K562 (cell line): ENCODE data around the gene CDYL. TPM values are rescaled to one million over a fixed set of nuclear protein-coding genes. Genes with fewer than 3 reads are reported as not detected.

Source experiments
- GABPB2 ChIP-seq: fragments of 250-450 bp; sonication (Bioruptor Pico); conservative IDR thresholded peaks from 2 replicates; pipeline ENCODE4 v1.5.1; 2021; ENCODE audit warnings: mild to moderate bottlenecking
- HDAC8 ChIP-seq: fragments of 450-650 bp; IDR thresholded peaks from 2 replicates; pipeline ENCODE4 v1.6.1; 2016; ENCODE audit warnings: mild to moderate bottlenecking, missing genetic modification characterization, moderate library complexity, missing compliant biosample characterization
- HOMEZ ChIP-seq: fragments of 250-450 bp; sonication (Bioruptor Pico); IDR thresholded peaks from 2 replicates; pipeline ENCODE4 v1.4.0; 2020; ENCODE audit warnings: mild to moderate bottlenecking, moderate library complexity
- MGA ChIP-seq: fragments of 450-650 bp; IDR thresholded peaks from 2 replicates; pipeline ENCODE4 v1.6.1; 2016; ENCODE audit warnings: mild to moderate bottlenecking, moderate library complexity
- POU5F1 ChIP-seq: fragments of 150-350 bp; IDR thresholded peaks from 2 replicates; pipeline ENCODE4 v1.6.1; 2014; ENCODE audit warnings: borderline replicate concordance, low read length, low read depth, mild to moderate bottlenecking; ENCODE audit not compliant: partially characterized antibody
- SRF ChIP-seq, 2 experiments: fragments of 250-450, 450-650 bp in 1 of 2; sonication (Bioruptor Pico) in 1 of 2; sonication (generic) in 1 of 2; formaldehyde crosslinking; IDR thresholded peaks; 2 replicates each; pipeline versions ENCODE4 v1.5.0 to v1.5.1; 2020 to 2022; ENCODE audit warnings: mild to moderate bottlenecking in 1 of 2, missing genetic modification reagents in 1 of 2
- ZC3H4 ChIP-seq: sonication (generic); formaldehyde crosslinking; IDR thresholded peaks from 2 replicates; pipeline ENCODE4 v1.9.0; 2021; ENCODE audit warnings: missing genetic modification reagents, borderline replicate concordance
- ZNF174 ChIP-seq: fragments of 250-450 bp; sonication (Bioruptor Pico); IDR thresholded peaks from 2 replicates; pipeline ENCODE4 v1.4.0; 2020; ENCODE audit warnings: mild to moderate bottlenecking
- ZNF311 ChIP-seq: fragments of 250-450 bp; sonication (Bioruptor Pico); IDR thresholded peaks from 2 replicates; pipeline ENCODE4 v1.4.0; 2020; ENCODE audit warnings: mild to moderate bottlenecking, moderate library complexity
- polyA plus RNA-seq, 8 experiments: library from polyadenylated mRNA; depleted of rRNA in 4 of 8; stranded (reverse) in 5 of 8; unstranded in 3 of 8; fragments of >200 nt; fragmentation: Nextera tagmentation in 2 of 8; fragmentation: Illumina TruSeq in 1 of 8; extraction: Ambion mirVana in 2 of 8; extraction: Trizol in 1 of 8; gene quantifications; 2 replicates each; pipeline versions ENCODE4 v1.2.1 to v1.2.3, GENCODE V29; 2011 to 2014; ENCODE audit warnings: inconsistent platforms in 1 of 8, missing spikeins in 1 of 8
- total RNA-seq, 7 experiments: library from RNA; depleted of rRNA in 6 of 7; stranded (reverse); fragments of >200 nt in 6 of 7; fragmentation: Illumina TruSeq in 2 of 7; extraction: Trizol in 2 of 7; gene quantifications; 2 replicates each; pipeline versions ENCODE4 v1.2.1 to v1.2.3, GENCODE V29; 2011 to 2021; ENCODE audit warnings: low replicate concordance in 1 of 7

The CDYL gene
- total and polyA plus RNA-seq, 9 of the 15 experiments (the other 6 are each of a cell fraction or from before 2014, with no cell fraction given), result 8.1 to 45.8 (median 40.8) TPM

GRCh38 chr6:4780360-4780812, 4.2 kb downstream of the CDYL start (continued):
- TF ChIP-seq MGA (no peak), POU5F1 (no peak), HDAC8 (tag) (no peak), ZNF311 (CRISPR knock-in tag) (no peak), GABPB2 (CRISPR knock-in tag) (no peak), ZC3H4 (no peak), SRF (CRISPR knock-in tag; IDR thresholded peaks at IDR 0.05) (no peak), HOMEZ (CRISPR knock-in tag) (no peak), ZNF174 (CRISPR knock-in tag) (no peak)
- TF ChIP-seq, all 486 proteins: peak for 20
